Middle frontal gyrus (tissue), 1 donor: ENCODE results near the gene LMO1.

Experiments
- DNase-seq: peaks from one replicate; pipeline ENCODE4 v3.0.0-alpha.2; 2015; ENCODE audit warnings: low spot score; ENCODE audit errors: extremely low spot score

LMO1 gene

GRCh38 chr11:8229299-8230177, 34.1 kb downstream of the LMO1 start:
- DNase-seq, result no peak

DNA sequence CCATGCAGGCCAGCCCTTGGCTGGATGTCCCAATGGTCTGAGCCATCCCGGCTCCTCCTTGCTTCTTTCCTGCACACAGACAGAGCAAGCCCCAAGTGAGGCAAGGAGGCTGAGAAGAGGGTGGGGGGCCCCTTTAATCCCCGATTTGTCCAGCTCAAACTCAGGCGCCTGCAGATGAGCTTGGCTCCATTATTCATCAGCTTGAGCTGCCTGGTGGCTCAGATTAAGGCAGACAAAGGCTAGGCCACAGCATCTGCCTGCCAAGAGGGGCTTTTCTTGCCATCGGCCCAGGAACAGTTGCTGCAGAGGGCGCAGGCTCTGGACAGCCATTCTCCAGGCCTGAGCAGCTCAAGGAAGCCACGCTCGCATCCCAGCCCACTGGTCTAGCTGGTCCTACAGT, 35.4 kb downstream of the LMO1 start:
- DNase-seq, result no peak

GRCh38 chr11:8227156-8228152, 36.2 kb downstream of the LMO1 start:
- no peak for DNase-seq

- DNase-seq, result peak; percentile 44
These were observed 38.1 kb downstream of the LMO1 start for GRCh38 chr11:8225589-8226036.

DNA sequence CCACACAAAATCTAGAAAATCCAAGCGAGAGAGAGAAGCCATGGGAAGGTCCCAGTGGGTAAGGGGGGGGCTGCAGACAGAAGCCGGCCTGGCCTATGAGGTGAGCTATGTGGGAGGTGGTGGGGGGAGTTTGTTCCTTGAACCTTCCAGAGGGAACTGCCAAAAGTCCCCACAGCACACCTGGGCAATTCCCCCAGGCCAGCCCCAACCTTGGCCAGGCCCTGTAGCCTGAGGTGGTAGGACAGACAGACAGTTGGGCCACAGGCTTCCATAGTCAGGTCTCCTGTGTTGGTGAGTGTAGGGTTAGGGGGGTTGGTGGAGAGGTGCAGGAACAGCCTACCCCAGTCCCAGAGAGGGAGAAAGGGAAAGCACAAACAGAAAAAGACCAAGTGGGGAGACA, 39.0 kb downstream of the LMO1 start:
- DNase-seq, result no peak

DNA sequence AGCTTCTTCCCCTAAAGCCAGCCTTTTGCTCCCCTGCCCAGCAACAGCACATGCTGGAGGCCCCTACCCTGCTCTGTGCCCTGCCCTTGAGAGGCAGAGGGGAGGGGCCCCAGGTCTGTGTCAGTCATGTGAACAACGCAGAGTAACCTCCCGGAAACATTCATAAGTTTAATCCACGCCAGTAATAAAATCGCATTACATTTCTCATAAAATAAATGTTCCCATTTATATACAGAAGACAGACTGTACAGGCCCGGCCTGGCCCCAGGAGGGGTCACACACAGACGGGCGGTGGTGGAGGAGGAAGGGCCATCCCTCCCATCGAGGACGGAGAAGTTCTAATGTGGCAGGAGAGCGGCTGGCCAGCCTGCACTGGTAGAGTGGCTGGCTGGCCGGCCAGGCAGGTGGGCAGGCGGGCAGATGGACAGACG, 39.5 kb downstream of the LMO1 start:
- DNase-seq, result no peak

DNA sequence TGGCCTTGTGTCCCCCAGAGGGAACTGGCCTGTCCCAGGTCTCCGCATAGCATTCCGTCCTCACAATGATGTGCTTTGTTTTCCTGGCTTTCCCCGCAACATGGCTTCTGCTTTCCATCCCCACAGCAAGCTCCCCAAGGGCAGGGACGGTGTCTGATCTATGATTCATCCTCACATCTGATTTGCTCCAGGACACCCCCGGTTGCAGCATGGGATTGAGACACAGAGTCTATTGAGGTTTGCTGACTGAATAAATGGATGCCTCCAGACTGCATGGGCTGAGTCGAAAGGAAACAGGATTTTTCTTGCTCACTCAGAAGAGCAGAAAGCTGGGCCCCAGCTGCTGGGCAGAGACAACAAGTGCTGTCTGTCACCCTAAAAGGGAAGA, 40.2 kb downstream of the LMO1 start:
- no peak for DNase-seq

GRCh38 chr11:8222820-8223512, 40.7 kb downstream of the LMO1 start:
- DNase-seq, result no peak

DNA sequence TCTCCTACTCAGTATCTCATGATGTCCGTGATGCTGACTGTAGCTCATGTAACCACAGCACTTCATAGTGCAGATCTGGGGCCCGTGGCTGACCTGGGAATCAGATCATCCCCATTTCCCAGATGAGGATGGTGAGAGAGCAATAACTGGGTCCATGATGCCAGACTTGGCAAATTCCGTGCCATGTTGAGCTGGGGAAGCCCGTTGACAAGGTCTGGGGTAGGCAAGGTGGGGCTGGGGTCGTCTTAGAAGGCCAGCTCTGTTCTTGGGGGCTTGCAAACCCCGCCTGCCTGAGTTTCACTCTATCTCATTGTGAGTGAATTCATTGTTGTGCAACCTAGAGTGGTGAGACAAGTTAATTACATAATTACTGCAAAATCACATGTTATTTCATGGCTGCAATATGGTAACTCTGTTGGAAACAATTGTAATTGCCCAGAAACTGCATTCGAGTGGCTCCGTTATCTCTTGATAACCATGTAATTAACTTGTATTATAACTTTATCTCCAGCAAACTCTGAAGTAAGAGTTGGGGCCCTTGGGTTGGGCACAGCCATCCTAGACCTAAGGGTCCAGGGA, 41.7 kb downstream of the LMO1 start:
- no peak for DNase-seq

DNA sequence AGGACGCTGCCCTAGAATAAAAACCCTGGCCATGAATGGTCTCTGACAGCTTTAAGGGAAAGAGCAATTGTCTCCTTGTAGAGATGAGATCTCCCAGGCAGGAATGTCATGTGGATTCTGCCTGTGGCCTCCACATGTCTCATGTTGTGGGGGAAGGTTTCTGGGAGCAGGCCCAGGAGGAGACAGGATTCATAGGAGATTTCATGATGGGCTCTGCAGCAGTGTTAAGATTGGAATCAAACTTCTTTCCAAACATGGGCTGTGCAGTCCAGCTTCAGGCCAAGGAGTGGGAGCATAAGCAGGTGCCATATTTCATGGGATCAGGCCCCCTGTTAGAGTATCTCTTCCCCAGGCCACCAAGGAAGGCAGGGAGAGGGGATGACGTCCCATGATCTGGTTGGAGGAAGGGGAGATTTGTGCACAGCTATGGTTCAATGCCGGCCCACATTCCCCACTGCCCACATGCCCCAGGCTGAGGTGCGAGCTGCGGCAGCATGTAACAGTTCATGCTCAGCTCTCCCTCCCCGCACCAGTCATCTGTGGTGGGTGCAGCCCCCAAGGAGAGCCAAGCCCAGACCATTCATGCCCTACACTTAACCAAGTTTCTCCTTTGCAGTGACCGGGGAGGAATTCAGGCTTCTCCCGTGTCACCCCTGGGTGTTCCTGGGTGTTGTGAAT, 42.5 kb downstream of the LMO1 start:
- DNase-seq, result no peak

GRCh38 chr11:8220261-8221045, 43.2 kb downstream of the LMO1 start:
- no peak for DNase-seq

- DNase-seq, result no peak
These were observed 44.2 kb downstream of the LMO1 start for GRCh38 chr11:8219257-8220021.

- DNase-seq, result no peak
These were observed 44.8 kb downstream of the LMO1 start for GRCh38 chr11:8218840-8219239.

- no peak for DNase-seq
These were observed 45.3 kb downstream of the LMO1 start for GRCh38 chr11:8218409-8218808.

- DNase-seq, result no peak
These were observed 45.8 kb downstream of the LMO1 start for GRCh38 chr11:8217926-8218325.

- no peak for DNase-seq
These were observed 46.5 kb downstream of the LMO1 start for GRCh38 chr11:8217136-8217535.

DNA sequence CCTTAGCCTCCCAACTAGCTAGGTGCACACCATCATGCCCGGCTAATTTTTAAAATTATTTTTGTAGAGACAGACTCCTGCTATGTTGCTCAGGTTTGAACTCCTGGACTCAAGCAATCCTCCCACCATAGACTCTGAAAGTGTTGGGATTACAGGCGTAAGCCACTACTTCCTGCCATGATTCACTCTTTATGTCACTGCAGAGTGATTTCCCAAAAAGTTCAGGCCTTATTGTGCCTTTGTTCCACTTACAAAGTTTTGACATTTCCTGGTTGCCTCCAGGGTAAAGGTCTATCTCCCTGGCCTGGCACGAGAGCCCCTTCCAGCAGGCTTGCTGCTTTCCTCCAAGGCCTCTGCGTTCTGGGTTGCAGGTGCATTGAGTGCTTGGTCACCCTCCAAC, 50.3 kb downstream of the LMO1 start:
- no peak for DNase-seq

- DNase-seq, result no peak
These were observed 54.4 kb downstream of the LMO1 start for GRCh38 chr11:8209208-8209807.
